IPS DF 19.7 (cell line): ENCODE measurements around the gene PARS2.
"Not testable (repeated sequence)": the region's sequence is repeated elsewhere in the genome, so short reads cannot be mapped to it uniquely, and the experiment has no call there.

Experiments used
- DNase-seq: peaks from one replicate; pipeline ENCODE4 v3.0.0-alpha.2; 2013; ENCODE audit warnings: low read depth, low spot score

The PARS2 gene

GRCh38 chr1:54800041-54800898 is 35.9 kb upstream of the PARS2 start:
- no peak for DNase-seq

- no peak for DNase-seq
These were observed 34.7 kb upstream of the PARS2 start for GRCh38 chr1:54798769-54799641.

- DNase-seq, result no peak
These were observed 33.9 kb upstream of the PARS2 start for GRCh38 chr1:54798206-54798605.

GRCh38 chr1:54796902-54797301 is 32.6 kb upstream of the PARS2 start:
- no peak for DNase-seq

- DNase-seq, result no peak
These were observed 31.6 kb upstream of the PARS2 start for GRCh38 chr1:54795841-54796468.

- DNase-seq, result no peak
These were observed 31.0 kb upstream of the PARS2 start for GRCh38 chr1:54795356-54795665.

- no peak for DNase-seq
These were observed 30.4 kb upstream of the PARS2 start for GRCh38 chr1:54794451-54795355.

GRCh38 chr1:54792686-54793282 is 28.5 kb upstream of the PARS2 start:
- DNase-seq, result no peak

- no peak for DNase-seq
These were observed 27.7 kb upstream of the PARS2 start for GRCh38 chr1:54791880-54792522.

GRCh38 chr1:54788459-54788858 is 24.1 kb upstream of the PARS2 start:
- DNase-seq, result no peak

- no peak for DNase-seq
These were observed 23.3 kb upstream of the PARS2 start for GRCh38 chr1:54787604-54788003.

- no peak for DNase-seq
These were observed 22.5 kb upstream of the PARS2 start for GRCh38 chr1:54786778-54787177.

- no peak for DNase-seq
These were observed 19.7 kb upstream of the PARS2 start for GRCh38 chr1:54784066-54784465.

- no peak for DNase-seq
These were observed 18.3 kb upstream of the PARS2 start for GRCh38 chr1:54782588-54782987.

- DNase-seq, result no peak
These were observed 17.8 kb upstream of the PARS2 start for GRCh38 chr1:54782156-54782555.

GRCh38 chr1:54781023-54781723 is 16.9 kb upstream of the PARS2 start:
- DNase-seq, result no peak

- no peak for DNase-seq
These were observed 13.1 kb upstream of the PARS2 start for GRCh38 chr1:54777431-54777830.

- no peak for DNase-seq
These were observed 12.7 kb upstream of the PARS2 start for GRCh38 chr1:54777011-54777410.

- DNase-seq, result not testable (repeated sequence)
These were observed 11.8 kb upstream of the PARS2 start for GRCh38 chr1:54775828-54776721.
